Neuronal stem cell (in vitro differentiated cells): ENCODE results near the gene TTLL13.
A peak's percentile ranks its signal among the peaks of the same experiment; 100 is the strongest.
"Not testable (repeated sequence)": the region's sequence is repeated elsewhere in the genome, so short reads cannot be mapped to it uniquely, and the experiment has no call there.

Experiments
- DNase-seq: peaks from one replicate; pipeline ENCODE4 v3.0.0-alpha.2; 2013; ENCODE audit warnings: low spot score
- H2AFZ ChIP-seq: one replicate; pipeline ENCODE4 v1.6.1; 2013; ENCODE audit warnings: mild to moderate bottlenecking, low read length, inconsistent platforms
- H2AK5ac ChIP-seq: 2 replicates; pipeline ENCODE4 v1.6.1; 2013; ENCODE audit warnings: low read depth, mild to moderate bottlenecking, inconsistent platforms, low read length, moderate library complexity, mixed read lengths
- H2BK120ac ChIP-seq: 2 replicates; pipeline ENCODE4 v1.6.1; 2013; ENCODE audit warnings: low read depth, mild to moderate bottlenecking, inconsistent platforms, low read length, moderate library complexity, mixed read lengths
- H2BK12ac ChIP-seq: one replicate; pipeline ENCODE4 v1.6.1; 2013; ENCODE audit warnings: low read length, inconsistent platforms
- H2BK15ac ChIP-seq: 2 replicates; pipeline ENCODE4 v1.6.1; 2013; ENCODE audit warnings: mild to moderate bottlenecking, low read length, inconsistent platforms, mixed read lengths
- H2BK5ac ChIP-seq: one replicate; pipeline ENCODE4 v1.6.1; 2013; ENCODE audit warnings: inconsistent platforms, mild to moderate bottlenecking, low read length, moderate library complexity
- H3K14ac ChIP-seq: one replicate; pipeline ENCODE4 v1.6.1; 2013; ENCODE audit warnings: low read length, inconsistent platforms
- H3K18ac ChIP-seq: 2 replicates; pipeline ENCODE4 v1.6.1; 2013; ENCODE audit warnings: low read length, inconsistent platforms
- H3K23ac ChIP-seq: 2 replicates; pipeline ENCODE4 v1.6.1; 2013; ENCODE audit warnings: low read depth, mild to moderate bottlenecking, mixed read lengths, low read length, inconsistent platforms; ENCODE audit not compliant: poor library complexity
- H3K27ac ChIP-seq: replicated peaks from 3 replicates; pipeline ENCODE4 v1.5.1; 2013; ENCODE audit warnings: low read length, inconsistent platforms
- H3K27me3 ChIP-seq, 3 experiments: 2 replicates each; pipeline ENCODE4 v1.6.1; 2013; ENCODE audit warnings: low read length in 3 of 3, mild to moderate bottlenecking in 2 of 3, inconsistent platforms in 1 of 3, low read depth in 1 of 3, mixed read lengths in 1 of 3, moderate library complexity in 1 of 3; ENCODE audit not compliant: control insufficient read depth in 3 of 3, insufficient read depth in 3 of 3
- H3K36me3 ChIP-seq, 2 donors: replicated peaks in 1 of 2; 2 replicates each; pipeline ENCODE4 v1.6.1; 2013; ENCODE audit warnings: low read length in 2 of 2; ENCODE audit not compliant: control insufficient read depth in 2 of 2, insufficient read depth in 2 of 2
- H3K4ac ChIP-seq: 2 replicates; pipeline ENCODE4 v1.6.1; 2013; ENCODE audit warnings: inconsistent platforms, mild to moderate bottlenecking, low read length, moderate library complexity
- H3K4me1 ChIP-seq, 2 donors: 1 replicate in 1 of 2; 2 replicates in 1 of 2; pipeline ENCODE4 v1.6.1; 2013; ENCODE audit warnings: low read length in 2 of 2, low read depth in 1 of 2; ENCODE audit not compliant: control insufficient read depth in 2 of 2, insufficient read depth in 1 of 2
- H3K4me2 ChIP-seq: one replicate; pipeline ENCODE4 v1.6.1; 2013; ENCODE audit warnings: mild to moderate bottlenecking, low read length, inconsistent platforms; ENCODE audit not compliant: insufficient read depth, poor library complexity, severe bottlenecking
- H3K4me3 ChIP-seq, 2 donors: 2 replicates each; pipeline ENCODE4 v1.5.1; 2013; ENCODE audit warnings: low read length in 2 of 2, mild to moderate bottlenecking in 2 of 2, inconsistent platforms in 1 of 2, moderate library complexity in 1 of 2
- H3K79me1 ChIP-seq: one replicate; pipeline ENCODE4 v1.6.1; 2013; ENCODE audit warnings: low read depth, mild to moderate bottlenecking, inconsistent platforms, low read length, moderate library complexity
- H3K9ac ChIP-seq: one replicate; pipeline ENCODE4 v1.6.1; 2013; ENCODE audit warnings: mild to moderate bottlenecking, low read depth, low read length, inconsistent platforms; ENCODE audit not compliant: poor library complexity
- H3K9me3 ChIP-seq, 2 donors: replicated peaks in 1 of 2; 2 replicates each; pipeline versions ENCODE3 to v1.6.1; 2013; ENCODE audit warnings: low read length in 2 of 2, mild to moderate bottlenecking in 2 of 2, inconsistent platforms in 1 of 2, low read depth in 1 of 2, mixed read lengths in 1 of 2, moderate library complexity in 1 of 2; ENCODE audit not compliant: control insufficient read depth in 2 of 2, insufficient read depth in 1 of 2
- H4K8ac ChIP-seq: one replicate; pipeline ENCODE4 v1.6.1; 2013; ENCODE audit warnings: low read depth, mild to moderate bottlenecking, inconsistent platforms, low read length, moderate library complexity
- H4K91ac ChIP-seq: one replicate; pipeline ENCODE4 v1.6.1; 2013; ENCODE audit warnings: low read length, low read depth, mild to moderate bottlenecking, inconsistent platforms; ENCODE audit not compliant: poor library complexity
- WGBS, 2 donors: extraction: QIAGEN DNeasy Blood & Tissue Kit; methylation state at CpG; one replicate each; pipeline ENCODE4 v1.1.7; 2013; ENCODE audit warnings: missing lambda C conversion rate in 2 of 2, mixed read lengths in 1 of 2; ENCODE audit not compliant: insufficient read length in 2 of 2, insufficient replicate concordance in 1 of 2; ENCODE audit errors: extremely low coverage in 2 of 2; 5-methylcytosine and 5-hydroxymethylcytosine counted together

Gene TTLL13

GRCh38 chr15:90300541-90300940 is 51.2 kb downstream of the TTLL13 start:
- no peaks in the 10 kb centered on the region for H3K27me3 ChIP-seq
- H3K4ac ChIP-seq: no peak overlapping the region
- WGBS, 2 donors: no CpG with 5 or more reads among the region's 9 CpGs
- H3K4me1 ChIP-seq: peaks cover 0 to 7% of the 10 kb centered on the region in 2 donors
- DNase-seq: no peak
- peak overlapping the region; percentile 73 for H2BK12ac ChIP-seq
- H2AK5ac ChIP-seq: peak overlapping the region; percentile 94
- H3K4me2 ChIP-seq: no peak overlapping the region
- no peak overlapping the region for H3K14ac ChIP-seq
- no peak overlapping the region for H3K4me3 ChIP-seq
- no peak overlapping the region for H3K9ac ChIP-seq
- H2AFZ ChIP-seq: peak overlapping the region; percentile 40
- H3K9me3 ChIP-seq: peaks cover 0 to 5% of the 10 kb centered on the region in 2 donors
- no peak overlapping the region for H3K27ac ChIP-seq
- no peak overlapping the region for H3K23ac ChIP-seq
- H2BK5ac ChIP-seq: peak overlapping the region; percentile 19
- no peak overlapping the region for H4K8ac ChIP-seq
- no peak overlapping the region for H2BK120ac ChIP-seq
- no peak overlapping the region for H3K18ac ChIP-seq
- no peak overlapping the region for H2BK15ac ChIP-seq
- no peaks in the 10 kb centered on the region for H3K36me3 ChIP-seq
- H4K91ac ChIP-seq: no peak overlapping the region
- H3K79me1 ChIP-seq: peaks cover 2% of the 10 kb centered on the region

GRCh38 chr15:90300988-90301706 is 51.8 kb downstream of the TTLL13 start:
- Histone ChIP-seq H3K9ac (no peak overlapping the region), H4K91ac (peak overlapping the region; percentile 72), H3K4ac (no peak overlapping the region), H3K79me1 (peaks cover 2% of the 10 kb centered on the region), H3K4me1 (peaks cover 0 to 7% of the 10 kb centered on the region in 2 donors), H3K27me3 (no peaks in the 10 kb centered on the region), H2BK120ac (no peak overlapping the region), H2BK15ac (peak overlapping the region; percentile 89), H3K4me2 (peak overlapping the region; percentile 11), H2AK5ac (peak overlapping the region; percentile 94), H3K18ac (peak overlapping the region; percentile 94), H3K27ac (no peak overlapping the region), H3K23ac (peak overlapping the region; percentile 80), H3K4me3 (no peak overlapping the region), H2AFZ (peak overlapping the region; percentile 80), H3K36me3 (no peaks in the 10 kb centered on the region), H3K9me3 (peaks cover 0 to 5% of the 10 kb centered on the region in 2 donors), H2BK12ac (peak overlapping the region; percentile 73), H2BK5ac (peak overlapping the region; percentile 19), H4K8ac (peak overlapping the region; percentile 92), H3K14ac (peak overlapping the region; percentile 71)
- DNase-seq: peak; percentile 60
- no CpG with 5 or more reads among the region's 21 CpGs for WGBS, 2 donors

GRCh38 chr15:90301707-90302300 is 52.4 kb downstream of the TTLL13 start:
- WGBS, 2 donors: no CpG with 5 or more reads among the region's 8 CpGs
- Histone ChIP-seq H3K36me3 (no peaks in the 10 kb centered on the region), H3K27me3 (no peaks in the 10 kb centered on the region), H2AK5ac (peak overlapping the region; percentile 15), H3K23ac (no peak overlapping the region), H3K4ac (no peak overlapping the region), H2BK120ac (no peak overlapping the region), H3K27ac (no peak overlapping the region), H2AFZ (peak overlapping the region; percentile 80), H3K79me1 (peaks cover 2% of the 10 kb centered on the region), H3K14ac (no peak overlapping the region), H3K9ac (no peak overlapping the region), H4K91ac (no peak overlapping the region), H2BK5ac (no peak overlapping the region), H2BK12ac (no peak overlapping the region), H2BK15ac (peak overlapping the region; percentile 46), H3K9me3 (peaks cover 0 to 5% of the 10 kb centered on the region in 2 donors), H3K4me2 (no peak overlapping the region), H3K4me1 (peaks cover 0 to 7% of the 10 kb centered on the region in 2 donors), H4K8ac (no peak overlapping the region), H3K4me3 (no peak overlapping the region), H3K18ac (peak overlapping the region; percentile 8)
- no peak for DNase-seq

- H3K23ac ChIP-seq, H2BK15ac ChIP-seq, H3K14ac ChIP-seq, H3K4ac ChIP-seq, H2AK5ac ChIP-seq, H3K4me2 ChIP-seq, H3K4me1 ChIP-seq, H3K18ac ChIP-seq, H3K36me3 ChIP-seq, H2BK120ac ChIP-seq, H3K9ac ChIP-seq, H2BK12ac ChIP-seq, DNase-seq, H3K4me3 ChIP-seq, H3K9me3 ChIP-seq, H2BK5ac ChIP-seq, H4K8ac ChIP-seq, H4K91ac ChIP-seq, H3K79me1 ChIP-seq, H3K27me3 ChIP-seq, H3K27ac ChIP-seq, H2AFZ ChIP-seq: not testable (repeated sequence)
- WGBS, 2 donors: no CpG with 5 or more reads among the region's 14 CpGs
These were observed 56.0 kb downstream of the TTLL13 start for GRCh38 chr15:90305355-90305754.
